ENCODE measurements around the gene UBAC2. TPM values are rescaled to one million over a fixed set of nuclear protein-coding genes. Genes with fewer than 3 reads are reported as not detected.

Gene UBAC2
- total RNA-seq, 1 donor from 2014 or later, result 44.3 TPM

DNA sequence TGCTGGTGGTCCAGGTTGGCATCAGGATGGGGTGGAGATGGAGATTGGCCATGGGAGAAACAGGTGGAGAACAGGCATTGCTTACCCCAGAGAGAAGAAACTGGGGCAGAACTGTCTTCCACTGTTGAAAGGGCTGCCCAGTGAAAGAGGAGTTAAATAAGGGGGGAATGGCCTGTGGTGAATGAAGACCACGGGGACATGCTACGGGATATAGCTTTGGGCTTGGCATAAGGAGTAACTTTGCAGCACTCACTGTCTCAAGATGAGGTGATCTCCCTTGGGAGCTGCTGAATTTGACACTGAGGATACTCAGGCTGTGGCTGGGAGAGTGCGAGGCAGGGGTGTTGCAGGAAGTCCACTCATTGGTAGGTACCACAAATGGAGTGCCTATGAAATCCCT is 68.2 kb downstream of the UBAC2 start:
- H3K27ac ChIP-seq (replicated peaks), result no peak overlapping the region
- no peak overlapping the region for H3K4me3 ChIP-seq
- intact Hi-C loops (cut with micrococcal nuclease), result loop anchor here (5.0 kb wide), 2 partner anchors 92 to 168 kb away; no protein-coding TSS in a partner anchor
- no peaks in the 10 kb centered on the region for H3K27me3 ChIP-seq (ENCODE audit: low read depth)
- H3K36me3 ChIP-seq, result no peaks in the 10 kb centered on the region
- peaks cover 20% of the 10 kb centered on the region for H3K4me1 ChIP-seq
- DNase-seq, result no peak
- H3K9me3 ChIP-seq (replicated peaks), result peaks cover 9% of the 10 kb centered on the region
- TF ChIP-seq, protein P1, sequence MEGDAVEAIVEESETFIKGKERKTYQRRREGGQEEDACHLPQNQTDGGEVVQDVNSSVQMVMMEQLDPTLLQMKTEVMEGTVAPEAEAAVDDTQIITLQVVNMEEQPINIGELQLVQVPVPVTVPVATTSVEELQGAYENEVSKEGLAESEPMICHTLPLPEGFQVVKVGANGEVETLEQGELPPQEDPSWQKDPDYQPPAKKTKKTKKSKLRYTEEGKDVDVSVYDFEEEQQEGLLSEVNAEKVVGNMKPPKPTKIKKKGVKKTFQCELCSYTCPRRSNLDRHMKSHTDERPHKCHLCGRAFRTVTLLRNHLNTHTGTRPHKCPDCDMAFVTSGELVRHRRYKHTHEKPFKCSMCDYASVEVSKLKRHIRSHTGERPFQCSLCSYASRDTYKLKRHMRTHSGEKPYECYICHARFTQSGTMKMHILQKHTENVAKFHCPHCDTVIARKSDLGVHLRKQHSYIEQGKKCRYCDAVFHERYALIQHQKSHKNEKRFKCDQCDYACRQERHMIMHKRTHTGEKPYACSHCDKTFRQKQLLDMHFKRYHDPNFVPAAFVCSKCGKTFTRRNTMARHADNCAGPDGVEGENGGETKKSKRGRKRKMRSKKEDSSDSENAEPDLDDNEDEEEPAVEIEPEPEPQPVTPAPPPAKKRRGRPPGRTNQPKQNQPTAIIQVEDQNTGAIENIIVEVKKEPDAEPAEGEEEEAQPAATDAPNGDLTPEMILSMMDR (IDR thresholded peaks at IDR 0.05; ENCODE audit: borderline replicate concordance), result no peak

DNA sequence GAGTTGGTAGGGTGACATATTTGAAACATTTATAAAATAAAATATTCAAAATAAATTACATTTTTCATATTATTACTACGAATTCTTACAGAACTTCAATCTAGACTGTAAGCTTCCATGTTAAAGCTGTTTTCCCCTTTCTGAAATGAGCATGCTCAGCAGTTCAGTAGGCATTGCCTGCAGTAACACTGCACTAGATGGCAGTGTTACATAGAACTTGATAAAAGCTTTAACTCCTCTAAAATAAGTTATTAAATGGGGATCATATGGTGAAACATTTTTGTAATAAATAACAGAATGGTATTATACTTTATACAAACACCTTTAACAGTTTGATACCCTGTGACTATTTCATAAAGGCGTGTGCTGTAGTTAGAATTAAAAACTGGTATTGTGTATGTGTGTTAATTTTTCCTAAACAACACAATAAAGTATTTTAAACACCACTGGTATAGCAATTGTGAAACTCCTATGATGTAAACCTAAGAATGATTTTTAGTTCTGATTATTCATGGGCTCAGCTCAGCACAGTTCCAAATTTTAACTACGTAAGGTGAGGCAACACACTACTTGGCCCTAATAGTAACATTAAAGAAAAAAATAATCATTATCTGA is 69.1 kb downstream of the UBAC2 start:
- Histone ChIP-seq H3K27ac (replicated peaks) (no peak overlapping the region), H3K27me3 (ENCODE audit: low read depth) (no peaks in the 10 kb centered on the region), H3K4me3 (no peak overlapping the region), H3K36me3 (no peaks in the 10 kb centered on the region), H3K9me3 (replicated peaks) (peaks cover 9% of the 10 kb centered on the region), H3K4me1 (peaks cover 14% of the 10 kb centered on the region)
- no peak for DNase-seq
- intact Hi-C loops (cut with micrococcal nuclease), result loop anchor here (5.0 kb wide), 2 partner anchors 92 to 168 kb away; no protein-coding TSS in a partner anchor
- TF ChIP-seq, protein P1 (IDR thresholded peaks at IDR 0.05; ENCODE audit: borderline replicate concordance), result peak; percentile 75

GRCh38 chr13:99270518-99270917 is 69.9 kb downstream of the UBAC2 start:
- Histone ChIP-seq H3K9me3 (replicated peaks) (peaks cover 9% of the 10 kb centered on the region), H3K36me3 (no peaks in the 10 kb centered on the region), H3K4me3 (no peak overlapping the region), H3K27ac (replicated peaks) (no peak overlapping the region), H3K4me1 (peaks cover 17% of the 10 kb centered on the region), H3K27me3 (ENCODE audit: low read depth) (no peaks in the 10 kb centered on the region)
- no peak for DNase-seq
- TF ChIP-seq, protein P1 (IDR thresholded peaks at IDR 0.05; ENCODE audit: borderline replicate concordance), result no peak
- intact Hi-C loops (cut with micrococcal nuclease), result no loop called here

- TF ChIP-seq, protein P1 (IDR thresholded peaks at IDR 0.05; ENCODE audit: borderline replicate concordance), result no peak
- DNase-seq, result no peak
- H3K4me1 ChIP-seq, result peaks cover 17% of the 10 kb centered on the region
- peaks cover 1% of the 10 kb centered on the region for H3K36me3 ChIP-seq
- H3K9me3 ChIP-seq (replicated peaks), result peaks cover 9% of the 10 kb centered on the region
- H3K4me3 ChIP-seq, result no peak overlapping the region
- intact Hi-C loops (cut with micrococcal nuclease), result no loop called here
- no peak overlapping the region for H3K27ac ChIP-seq (replicated peaks)
- no peaks in the 10 kb centered on the region for H3K27me3 ChIP-seq (ENCODE audit: low read depth)
These were observed 70.6 kb downstream of the UBAC2 start for GRCh38 chr13:99271249-99271648.

DNA sequence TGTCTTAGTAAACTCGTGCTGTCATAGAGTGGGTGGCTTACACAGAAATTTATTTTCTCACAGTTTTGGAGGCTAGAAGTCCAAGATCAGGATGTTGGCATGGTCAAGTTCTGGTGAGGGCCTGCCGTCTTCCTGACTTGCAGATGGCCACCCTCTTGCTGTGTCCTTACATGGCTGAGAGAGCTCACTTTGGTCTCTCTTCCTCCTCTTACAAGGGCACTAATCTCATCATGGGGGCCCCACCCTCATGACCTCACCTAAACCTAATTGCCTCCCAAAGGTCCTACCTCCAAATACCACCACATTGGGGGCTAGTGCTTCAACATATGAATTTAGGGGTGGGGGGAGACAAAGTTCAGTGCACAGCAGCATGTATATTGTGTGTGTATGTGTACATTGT is 71.8 kb downstream of the UBAC2 start:
- H3K27me3 ChIP-seq (ENCODE audit: low read depth), result no peaks in the 10 kb centered on the region
- H3K9me3 ChIP-seq (replicated peaks), result peaks cover 9% of the 10 kb centered on the region
- H3K36me3 ChIP-seq, result peaks cover 3% of the 10 kb centered on the region
- H3K27ac ChIP-seq (replicated peaks), result no peak overlapping the region
- TF ChIP-seq, protein P1 (IDR thresholded peaks at IDR 0.05; ENCODE audit: borderline replicate concordance), result no peak
- no peak for DNase-seq
- H3K4me1 ChIP-seq, result peaks cover 17% of the 10 kb centered on the region
- no peak overlapping the region for H3K4me3 ChIP-seq
- intact Hi-C loops (cut with micrococcal nuclease), result no loop called here

Data from left ventricle myocardium inferior (tissue), 1 donor.